GM23248 (cell line): Measurements from ENCODE around the gene CSNK2B. TPM values are rescaled to one million over a fixed set of nuclear protein-coding genes. Genes with fewer than 3 reads are reported as not detected.

Experiments
- DNase-seq: peaks from one replicate; pipeline ENCODE4 v3.0.0-alpha.2; 2015
- H2AFZ ChIP-seq: fragments of 200-600 bp; sonication (generic); 2 replicates; pipeline ENCODE4 v1.6.1; 2016; ENCODE audit warnings: antibody characterized with exemption
- H3F3A ChIP-seq: fragments of 200-600 bp; sonication (generic); 2 replicates; pipeline ENCODE4 v1.6.1; 2016; ENCODE audit warnings: mild to moderate bottlenecking, antibody characterized with exemption, mixed run types; ENCODE audit not compliant: insufficient read depth
- H3K27ac ChIP-seq: fragments of 200-600 bp; sonication (generic); 2 replicates; pipeline ENCODE4 v1.5.1; 2016; ENCODE audit warnings: mild to moderate bottlenecking
- H3K27me3 ChIP-seq: fragments of 200-600 bp; sonication (generic); replicated peaks from 2 replicates; pipeline ENCODE4 v1.6.1; 2016; ENCODE audit warnings: mild to moderate bottlenecking; ENCODE audit not compliant: insufficient read depth
- H3K36me3 ChIP-seq: fragments of 200-600 bp; sonication (generic); 2 replicates; pipeline ENCODE4 v1.6.1; 2016; ENCODE audit warnings: low read depth, mild to moderate bottlenecking
- H3K4me1 ChIP-seq: fragments of 200-600 bp; sonication (generic); 2 replicates; pipeline ENCODE4 v1.6.1; 2016; ENCODE audit warnings: mild to moderate bottlenecking; ENCODE audit not compliant: insufficient read depth
- H3K4me2 ChIP-seq: fragments of 200-600 bp; sonication (generic); one replicate; pipeline ENCODE4 v1.6.1; 2016; ENCODE audit warnings: mild to moderate bottlenecking; ENCODE audit not compliant: unreplicated experiment
- H3K4me3 ChIP-seq: fragments of 200-600 bp; sonication (generic); 2 replicates; pipeline ENCODE4 v1.5.1; 2016; ENCODE audit warnings: mild to moderate bottlenecking
- H3K79me2 ChIP-seq: fragments of 200-600 bp; sonication (generic); 2 replicates; pipeline ENCODE4 v1.6.1; 2016; ENCODE audit warnings: mild to moderate bottlenecking; ENCODE audit not compliant: insufficient read depth
- H3K9ac ChIP-seq: fragments of 200-600 bp; sonication (generic); 2 replicates; pipeline ENCODE4 v1.6.1; 2016; ENCODE audit warnings: mild to moderate bottlenecking
- H3K9me2 ChIP-seq: fragments of 200-600 bp; sonication (generic); 2 replicates; pipeline ENCODE4 v1.6.1; 2016; ENCODE audit warnings: mixed run types, mild to moderate bottlenecking, moderate library complexity; ENCODE audit not compliant: insufficient read depth
- H3K9me3 ChIP-seq: fragments of 200-600 bp; sonication (generic); one replicate; pipeline ENCODE4 v1.6.1; 2017; ENCODE audit warnings: low read depth
- H4K20me1 ChIP-seq: fragments of 200-600 bp; sonication (generic); 2 replicates; pipeline ENCODE4 v1.6.0; 2016; ENCODE audit not compliant: insufficient read depth
- EZH2 ChIP-seq: fragments of 200-600 bp; sonication (generic); IDR thresholded peaks from 2 replicates; pipeline ENCODE4 v1.6.1; 2018; ENCODE audit warnings: antibody characterized with exemption, mild to moderate bottlenecking; ENCODE audit not compliant: insufficient read depth, poor library complexity, severe bottlenecking
- EZH2phosphoT487 ChIP-seq: fragments of 200-600 bp; sonication (generic); IDR thresholded peaks from 2 replicates; pipeline ENCODE4 v1.6.1; 2018; ENCODE audit warnings: antibody characterized with exemption, moderate library complexity, mild to moderate bottlenecking, low read depth; ENCODE audit not compliant: insufficient read depth
- WGBS, 2 experiments: methylation state at CpG; one replicate each; pipeline ENCODE4 v1.1.6; 2015 to 2017; ENCODE audit warnings: low lambda C conversion rate in 2 of 2, low coverage in 1 of 2; ENCODE audit errors: missing lambda C conversion rate in 2 of 2; 5-methylcytosine and 5-hydroxymethylcytosine counted together
- in situ Hi-C: fragments of 300-500 bp; cut with MboI; formaldehyde crosslinking; loops from 2 replicates; pipeline ENCODE4 v1.15.0; 2020
- polyA plus RNA-seq: library from polyadenylated mRNA; unstranded; fragments of >200 nt; fragmentation: Nextera tagmentation; extraction: Ambion mirVana; gene quantifications from 2 replicates; pipeline ENCODE4 v1.2.1, GENCODE V29; 2016
- total RNA-seq: library from RNA; depleted of rRNA; stranded (reverse); fragments of >200 nt; shearing (Covaris generic); gene quantifications from 2 replicates; pipeline ENCODE4 v1.2.3, GENCODE V29; 2014

Gene CSNK2B
- total and polyA plus RNA-seq, 2 experiments from 2014 or later = 224 to 256 TPM

DNA sequence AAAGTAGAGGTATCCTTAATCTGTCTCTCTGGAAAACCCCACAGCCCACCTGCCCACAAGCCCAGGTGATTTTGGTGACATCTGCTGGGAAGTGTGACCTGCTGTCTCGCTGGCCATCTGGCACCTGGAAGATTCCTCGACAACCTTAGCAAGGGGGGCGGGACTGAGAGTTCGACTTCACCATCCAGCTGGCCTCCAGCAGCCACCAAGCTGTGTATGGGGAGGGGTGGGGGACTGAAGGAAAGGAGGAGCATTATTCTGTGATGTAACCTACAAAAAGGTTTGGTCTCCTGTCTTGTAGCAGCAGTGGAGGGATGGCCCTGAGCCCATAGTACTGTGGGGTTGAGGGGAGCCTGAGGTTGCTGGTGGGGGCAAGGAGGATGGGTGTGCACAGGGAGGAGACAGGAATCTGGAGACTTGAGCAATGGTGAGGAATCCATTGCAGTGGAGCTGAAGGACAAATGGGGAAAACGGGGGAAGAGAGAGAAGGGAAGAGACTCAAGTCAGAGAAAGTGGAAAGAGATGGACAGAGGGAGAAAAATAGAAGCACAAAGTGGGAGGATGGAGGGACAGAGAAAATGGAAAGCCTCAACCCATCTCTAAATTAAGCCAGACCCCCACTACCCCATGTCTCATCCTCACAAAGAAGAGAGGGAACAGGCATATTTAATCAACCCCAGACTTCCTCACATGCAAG is 44.8 kb downstream of the CSNK2B start:
- no peak overlapping the region for H3K4me2 ChIP-seq

DNA sequence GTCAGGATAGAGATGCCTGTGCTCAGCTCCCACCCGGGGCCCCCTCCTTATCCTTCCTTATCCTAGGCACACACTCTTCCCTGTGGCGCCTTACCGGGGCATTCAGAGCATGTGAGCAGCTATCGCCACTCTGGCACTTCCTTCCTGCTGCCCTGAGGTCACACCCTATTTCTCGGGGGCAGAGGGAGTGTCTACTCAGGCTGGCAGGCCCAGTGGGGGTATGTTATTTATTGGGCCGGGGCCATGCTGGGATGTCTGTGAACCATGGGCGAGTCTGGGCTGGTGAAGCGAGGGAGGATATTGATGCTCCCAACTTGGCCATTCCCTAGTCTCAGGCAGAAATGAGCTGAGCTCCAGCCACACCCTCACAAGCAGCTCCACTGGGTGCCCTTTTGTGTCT is 45.4 kb downstream of the CSNK2B start:
- Histone ChIP-seq H3K9me2 (no peaks in the 10 kb centered on the region), H3K79me2 (no peaks in the 10 kb centered on the region), H4K20me1 (no peaks in the 10 kb centered on the region), H3K27me3 (no peaks in the 10 kb centered on the region), H3K9me3 (no peaks in the 10 kb centered on the region), H3K4me3 (no peak overlapping the region), H3K4me1 (no peaks in the 10 kb centered on the region), H2AFZ (no peak overlapping the region), H3K9ac (no peak overlapping the region), H3K36me3 (no peaks in the 10 kb centered on the region), H3K27ac (no peak overlapping the region), H3K4me2 (no peak overlapping the region), H3F3A (no peaks in the 10 kb centered on the region)
- WGBS, 2 experiments = 64 to 72% methylated on average over 7 to 8 of the region's 8 CpGs
- in situ Hi-C loops = no loop called here
- TF ChIP-seq EZH2 = no peak
- TF ChIP-seq EZH2phosphoT487 = no peak
- no peak for DNase-seq

More for the DNA sequence above, 44.8 kb downstream of the CSNK2B start:
- Histone ChIP-seq H3K9ac (no peak overlapping the region), H3K9me3 (no peaks in the 10 kb centered on the region), H2AFZ (no peak overlapping the region), H3K36me3 (no peaks in the 10 kb centered on the region), H3F3A (no peaks in the 10 kb centered on the region), H3K4me3 (no peak overlapping the region), H3K27ac (no peak overlapping the region), H3K27me3 (no peaks in the 10 kb centered on the region), H3K9me2 (no peaks in the 10 kb centered on the region), H4K20me1 (no peaks in the 10 kb centered on the region), H3K4me1 (no peaks in the 10 kb centered on the region), H3K79me2 (no peaks in the 10 kb centered on the region)
- in situ Hi-C loops = no loop called here
- 26 to 31% methylated on average over 4 to 5 of the region's 5 CpGs for WGBS, 2 experiments
- no peak for DNase-seq
- no peak for TF ChIP-seq EZH2
- no peak for TF ChIP-seq EZH2phosphoT487

DNA sequence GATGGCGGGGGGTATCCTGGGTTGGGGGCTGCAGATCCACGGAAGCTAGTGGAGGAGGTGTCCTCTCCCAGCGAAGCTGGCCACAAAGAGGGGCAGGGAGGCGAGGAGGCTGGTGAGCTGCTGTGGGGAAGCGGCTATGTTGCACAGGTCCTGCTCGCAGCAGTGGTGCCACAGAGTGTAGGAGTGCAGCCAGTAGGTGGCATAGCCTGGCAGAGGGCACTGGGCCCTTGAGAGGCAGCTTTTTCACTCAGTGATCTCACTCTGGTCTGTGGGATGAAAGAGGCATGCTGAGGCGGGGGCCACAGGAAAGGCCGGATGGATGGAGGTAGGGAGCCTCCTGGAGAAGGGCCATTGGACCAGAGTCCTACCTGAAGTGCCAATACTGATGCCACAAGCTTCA is 46.4 kb downstream of the CSNK2B start:
- Histone ChIP-seq H3K4me2 (no peak overlapping the region), H4K20me1 (no peaks in the 10 kb centered on the region), H3K9ac (no peak overlapping the region), H3K36me3 (no peaks in the 10 kb centered on the region), H3K9me2 (no peaks in the 10 kb centered on the region), H3F3A (no peaks in the 10 kb centered on the region), H3K4me3 (no peak overlapping the region), H3K4me1 (no peaks in the 10 kb centered on the region), H3K27me3 (no peaks in the 10 kb centered on the region), H3K27ac (no peak overlapping the region), H3K9me3 (no peaks in the 10 kb centered on the region), H2AFZ (no peak overlapping the region), H3K79me2 (no peaks in the 10 kb centered on the region)
- no peak for DNase-seq
- WGBS, 2 experiments = 77 to 83% methylated on average over 8 of the region's 8 CpGs
- TF ChIP-seq EZH2phosphoT487 (no peak), EZH2 (no peak)
- in situ Hi-C loops = no loop called here

DNA sequence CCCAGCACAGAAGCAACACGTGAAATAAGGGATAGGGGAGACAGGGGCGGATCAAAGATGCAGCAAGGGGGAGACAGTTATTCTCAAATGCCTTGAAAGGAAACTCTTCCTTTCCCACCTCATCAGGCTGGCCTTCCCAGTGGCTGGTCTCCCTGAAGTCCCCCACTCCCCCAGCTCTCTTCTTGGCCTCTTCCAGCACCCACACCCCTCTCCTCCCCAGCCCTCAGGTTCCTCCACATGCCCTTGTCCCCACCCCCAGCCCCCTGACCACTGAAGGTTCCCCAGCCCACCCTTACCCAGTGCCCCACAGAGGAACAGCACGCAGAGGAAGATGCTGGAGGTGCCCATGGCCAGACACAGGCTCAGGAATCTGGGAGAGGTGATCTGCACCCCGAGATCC is 47.6 kb downstream of the CSNK2B start:
- Histone ChIP-seq H4K20me1 (no peaks in the 10 kb centered on the region), H3K9me3 (no peaks in the 10 kb centered on the region), H3F3A (no peaks in the 10 kb centered on the region), H2AFZ (no peak overlapping the region), H3K79me2 (no peaks in the 10 kb centered on the region), H3K4me1 (no peaks in the 10 kb centered on the region), H3K27ac (no peak overlapping the region), H3K4me2 (no peak overlapping the region), H3K4me3 (no peak overlapping the region), H3K9me2 (no peaks in the 10 kb centered on the region), H3K27me3 (no peaks in the 10 kb centered on the region), H3K36me3 (no peaks in the 10 kb centered on the region), H3K9ac (no peak overlapping the region)
- in situ Hi-C loops = no loop called here
- no peak for TF ChIP-seq EZH2
- no peak for TF ChIP-seq EZH2phosphoT487
- no peak for DNase-seq
- WGBS, 2 experiments = 68 to 78% methylated on average over 4 of the region's 4 CpGs
